Liver (tissue), 9 donors: ENCODE results near the gene IL17B. TPM values are rescaled to one million over a fixed set of nuclear protein-coding genes. Genes with fewer than 3 reads are reported as not detected.

Source experiments
- DNase-seq: peaks from one replicate; pipeline ENCODE4 v3.0.0-alpha.2; 2017; ENCODE audit warnings: low spot score
- H3K27ac ChIP-seq, 2 donors: one replicate each; pipeline ENCODE4 v1.7.0; 2013; ENCODE audit warnings: inconsistent platforms in 2 of 2, low read length in 2 of 2, control low read depth in 1 of 2, low read depth in 1 of 2, mild to moderate bottlenecking in 1 of 2
- H3K27me3 ChIP-seq, 4 donors: one replicate each; pipeline versions ENCODE4 v1.6.1 to v1.7.0; 2013; ENCODE audit warnings: low read length in 3 of 4, inconsistent platforms in 1 of 4, mild to moderate bottlenecking in 1 of 4, moderate library complexity in 1 of 4; ENCODE audit not compliant: control insufficient read depth in 4 of 4, insufficient read depth in 4 of 4
- H3K36me3 ChIP-seq, 4 donors: one replicate each; pipeline versions ENCODE4 v1.6.1 to v1.7.0; 2013; ENCODE audit warnings: low read length in 3 of 4, mild to moderate bottlenecking in 3 of 4, low read depth in 1 of 4, moderate library complexity in 1 of 4; ENCODE audit not compliant: control insufficient read depth in 4 of 4, insufficient read depth in 3 of 4
- H3K4me1 ChIP-seq, 4 donors: one replicate each; pipeline versions ENCODE4 v1.6.1 to v1.7.0; 2013; ENCODE audit warnings: low read length in 3 of 4, mild to moderate bottlenecking in 3 of 4, moderate library complexity in 1 of 4; ENCODE audit not compliant: control insufficient read depth in 4 of 4, insufficient read depth in 4 of 4
- H3K4me3 ChIP-seq, 3 donors: one replicate each; pipeline versions ENCODE4 v1.6.1 to v1.7.0; 2013; ENCODE audit warnings: low read length in 3 of 3, control low read depth in 1 of 3, low read depth in 1 of 3, mild to moderate bottlenecking in 1 of 3
- H3K9ac ChIP-seq, 2 donors: one replicate each; pipeline ENCODE4 v1.7.0; 2013; ENCODE audit warnings: low read length in 2 of 2, mild to moderate bottlenecking in 2 of 2, moderate library complexity in 2 of 2, control low read depth in 1 of 2, low read depth in 1 of 2
- H3K9me3 ChIP-seq, 4 donors: one replicate each; pipeline versions ENCODE4 v1.6.1 to v1.7.0; 2013; ENCODE audit warnings: low read length in 3 of 4; ENCODE audit not compliant: control insufficient read depth in 4 of 4
- ATF3 ChIP-seq: IDR thresholded peaks from 2 replicates; pipeline ENCODE4 v1.6.1; 2016; ENCODE audit warnings: antibody characterized with exemption
- EGR1 ChIP-seq, 2 donors: IDR thresholded peaks; 2 replicates each; pipeline ENCODE4 v1.6.1; 2016 to 2018; ENCODE audit warnings: antibody characterized with exemption in 2 of 2, low read depth in 2 of 2
- JUND ChIP-seq, 2 donors: IDR thresholded peaks; 2 replicates each; pipeline ENCODE4 v1.6.1; 2016; ENCODE audit warnings: antibody characterized with exemption in 2 of 2
- NR2F2 ChIP-seq: IDR thresholded peaks from 2 replicates; pipeline ENCODE4 v1.6.1; 2016; ENCODE audit warnings: antibody characterized with exemption
- RAD21 ChIP-seq, 2 donors: IDR thresholded peaks; 2 replicates each; pipeline ENCODE4 v1.6.1; 2016; ENCODE audit warnings: antibody characterized with exemption in 2 of 2, mild to moderate bottlenecking in 2 of 2
- REST ChIP-seq: IDR thresholded peaks from 2 replicates; pipeline ENCODE4 v1.6.1; 2016; ENCODE audit warnings: antibody characterized with exemption, mild to moderate bottlenecking
- WGBS: extraction: QIAGEN DNeasy Blood & Tissue Kit; methylation state at CpG from one replicate; pipeline ENCODE4 v1.1.7; 2013; 5-methylcytosine and 5-hydroxymethylcytosine counted together
- polyA plus RNA-seq, 2 donors: library from polyadenylated mRNA; stranded (reverse) in 1 of 2; unstranded in 1 of 2; fragments of 200-250 nt in 1 of 2; fragments of >200 nt in 1 of 2; fragmentation: Nextera tagmentation in 1 of 2; extraction: Ambion mirVana in 1 of 2; gene quantifications; one replicate each; pipeline versions ENCODE4 v1.2.1 to v1.2.3, GENCODE V29; 2013 to 2015
- total RNA-seq, 2 donors: library from RNA; depleted of rRNA; stranded (reverse); fragments of >200 nt; gene quantifications; one replicate each; pipeline ENCODE4 v1.2.3, GENCODE V29; 2014
- donor health status: healthy.
- donor health status: healthy.
- donor health status: healthy.
- donor health status: healthy.
- donor health status: healthy.

The IL17B gene
- total and polyA plus RNA-seq, 4 donors = not detected

- H3K36me3 ChIP-seq = no peaks in the 10 kb centered on the region
- H3K9me3 ChIP-seq = no peaks in the 10 kb centered on the region
- no peak for TF ChIP-seq JUND (IDR thresholded peaks at IDR 0.05)
- no peak for TF ChIP-seq NR2F2
- TF ChIP-seq ATF3 = no peak
- no peak for TF ChIP-seq EGR1 (IDR thresholded peaks at IDR 0.05; ENCODE audit: low read depth in 2 of 2)
- 80% methylated on average over 10 of the region's 10 CpGs for WGBS
- H3K4me3 ChIP-seq = no peak overlapping the region
- no peak overlapping the region for H3K9ac ChIP-seq
- DNase-seq = no peak
- H3K27me3 ChIP-seq = no peaks in the 10 kb centered on the region
- H3K4me1 ChIP-seq = peaks cover 0 to 4% (median 0%) of the 10 kb centered on the region in 4 donors
- H3K27ac ChIP-seq = no peak overlapping the region
These were observed 45.6 kb upstream of the IL17B start for GRCh38 chr5:149424371-149425315.

DNA sequence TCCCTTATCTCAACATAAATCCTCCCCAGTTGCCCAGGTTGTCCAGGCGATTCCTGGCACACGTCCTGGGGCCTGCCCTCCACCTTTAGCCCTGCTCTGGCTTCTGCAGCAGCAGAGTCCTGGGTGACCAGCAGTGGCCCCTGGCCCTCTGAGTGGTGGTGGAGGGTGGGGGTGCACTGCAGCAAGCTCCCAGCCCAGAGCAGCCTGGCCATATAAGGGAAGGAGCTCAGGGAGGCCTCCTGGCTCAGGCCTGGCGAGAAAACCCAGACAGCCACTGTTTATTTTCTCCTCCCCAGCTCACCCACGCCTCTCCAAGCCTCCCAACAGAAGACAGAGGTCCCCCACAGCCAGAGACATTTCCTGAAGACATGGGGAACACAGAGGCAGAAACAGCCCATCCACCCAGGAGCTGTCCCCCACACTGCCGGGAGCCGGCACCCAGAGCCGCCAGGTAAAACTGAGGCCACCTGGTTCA is 44.7 kb upstream of the IL17B start:
- DNase-seq = no peak
- Histone ChIP-seq H3K9ac (no peak overlapping the region), H3K27ac (peak overlapping the region; percentile 46 to 56)

GRCh38 chr5:149423049-149423793 is 44.1 kb upstream of the IL17B start:
- no peaks in the 10 kb centered on the region for H3K27me3 ChIP-seq
- peak overlapping the region; percentile 46 to 56 for H3K27ac ChIP-seq
- 57% methylated on average over 9 of the region's 9 CpGs for WGBS
- no peak for TF ChIP-seq REST
- no peak for DNase-seq
- H3K36me3 ChIP-seq = no peaks in the 10 kb centered on the region
- H3K9ac ChIP-seq = no peak overlapping the region
- no peak overlapping the region for H3K4me3 ChIP-seq
- H3K4me1 ChIP-seq = peaks cover 0 to 4% (median 0%) of the 10 kb centered on the region in 4 donors
- no peaks in the 10 kb centered on the region for H3K9me3 ChIP-seq

More for the DNA sequence above, 44.7 kb upstream of the IL17B start:
- no peak for TF ChIP-seq RAD21 (IDR thresholded peaks at IDR 0.05)
- peak; percentile 42 for TF ChIP-seq NR2F2
- H3K36me3 ChIP-seq = no peaks in the 10 kb centered on the region
- H3K9me3 ChIP-seq = no peaks in the 10 kb centered on the region
- H3K27me3 ChIP-seq = no peaks in the 10 kb centered on the region
- WGBS = 78% methylated on average over 7 of the region's 7 CpGs
- peaks cover 0 to 4% (median 0%) of the 10 kb centered on the region in 4 donors for H3K4me1 ChIP-seq
- H3K4me3 ChIP-seq = no peak overlapping the region
